Ovary (tissue), 9 donors: ENCODE measurements around the gene C20orf202. TPM values are rescaled to one million over a fixed set of nuclear protein-coding genes. Genes with fewer than 3 reads are reported as not detected.

ENCODE experiments used
- DNase-seq, 5 donors: peaks; one replicate each; pipeline ENCODE4 v3.0.0-alpha.2; 2019 to 2020
- H3K27ac ChIP-seq, 2 donors: fragments of 200-600 bp; one replicate each; pipeline versions ENCODE4 v1.5.1 to v1.8.0; 2019 to 2022
- H3K27me3 ChIP-seq: fragments of 200-600 bp; one replicate; pipeline ENCODE4 v1.8.0; 2022
- H3K36me3 ChIP-seq: fragments of 200-600 bp; sonication (generic); one replicate; pipeline ENCODE4 v1.5.1; 2019
- H3K4me1 ChIP-seq: one replicate; pipeline ENCODE4 v1.8.1; 2013; ENCODE audit warnings: mild to moderate bottlenecking, moderate library complexity; ENCODE audit not compliant: insufficient read depth
- H3K4me3 ChIP-seq: fragments of 200-600 bp; sonication (generic); one replicate; pipeline ENCODE4 v1.5.1; 2017
- H3K9me3 ChIP-seq, 2 donors: fragments of 200-600 bp in 1 of 2; sonication (generic) in 1 of 2; one replicate each; pipeline versions ENCODE4 v1.5.1 to v1.8.1; 2013 to 2019; ENCODE audit warnings: mild to moderate bottlenecking in 1 of 2, moderate library complexity in 1 of 2
- EP300 ChIP-seq: sonication (generic); formaldehyde crosslinking; IDR thresholded peaks from one replicate; pipeline ENCODE4 v1.6.1; 2017; ENCODE audit warnings: antibody characterized with exemption
- POLR2A ChIP-seq: fragments of 450-650 bp; IDR thresholded peaks from one replicate; pipeline ENCODE4 v1.6.1; 2017; ENCODE audit warnings: antibody characterized with exemption, mild to moderate bottlenecking, moderate library complexity
- WGBS, 3 donors: extraction: QIAGEN DNeasy Blood & Tissue Kit in 1 of 3; methylation state at CpG; one replicate each; pipeline versions ENCODE4 v1.1.5 to v1.1.7; 2013 to 2017; 5-methylcytosine and 5-hydroxymethylcytosine counted together
- intact Hi-C, 4 donors: fragments of 100-400 bp; cut with DNase I; formaldehyde crosslinking; loops; one replicate each; pipeline versions ENCODE4 v1.11.0 to v1.15.1; 2022 to 2023
- polyA plus RNA-seq, 2 donors: library from polyadenylated mRNA; stranded (reverse); fragments of 200-250 nt in 1 of 2; fragments of 350-450 nt in 1 of 2; fragmentation: Illumina TruSeq in 1 of 2; extraction: RNeasy Lipid Tissue Mini Kit (QIAGEN cat#74804) in 1 of 2; gene quantifications; one replicate each; pipeline ENCODE4 v1.2.3, GENCODE V29; 2013 to 2014
- total RNA-seq, 7 donors: library from RNA; depleted of rRNA in 2 of 7; stranded (reverse); fragments of >200 nt in 2 of 7; fragmentation: NEBNext Ultra II Directional in 3 of 7; extraction: Animal tissue kit (Norgen Biotek cat#: 25700) in 3 of 7; gene quantifications; one replicate each; pipeline versions ENCODE4 v1.1.0 to v1.2.4, GENCODE V29; 2016 to 2023
- TF ChIP-seq, protein P1 (sequence below), 3 donors: fragments of 450-650 bp in 2 of 3; fragments of 200-600 bp in 1 of 3; IDR thresholded peaks; one replicate each; pipeline versions ENCODE4 v1.5.1 to v1.8.0; 2016 to 2022; ENCODE audit warnings: antibody characterized with exemption in 3 of 3, mild to moderate bottlenecking in 1 of 3
- donor health status: DM: no; HTN: no; CAD: no; lungs with moderate emphysema.
- donor health status: DM: no; HTN: no; CAD: no.
- donor health status: Bipolar disorder and iron deficiency.
- donor health status: DM: yes; HTN: yes; CAD: no.
- donor health status: DM: no; HTN: no; CAD: no.
- donor health status: DM: yes; HTN: yes; CAD: no.

The C20orf202 gene
- total and polyA plus RNA-seq, 9 donors, result 0.18 to 0.58 (median 0.29) TPM; not detected in 1

DNA sequence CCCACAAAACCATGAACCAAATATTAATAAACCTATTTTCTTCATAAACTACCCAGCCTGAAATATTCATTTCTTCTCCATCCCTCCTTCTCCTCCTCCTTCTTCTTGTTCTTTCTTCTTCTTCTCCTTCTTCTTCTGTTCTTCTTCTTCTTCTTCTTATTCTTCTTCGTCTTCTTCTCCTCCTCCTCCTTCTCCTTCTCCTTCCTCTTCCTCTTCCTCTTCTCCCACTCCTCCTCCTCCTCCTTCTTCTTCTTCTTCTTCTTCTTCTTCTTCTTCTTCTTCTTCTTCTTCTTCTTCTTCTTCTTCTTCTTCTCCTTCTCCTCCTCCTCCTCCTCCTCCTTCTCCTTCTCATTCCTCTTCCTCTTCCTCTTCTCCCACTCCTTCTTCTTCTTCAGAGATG lies 13.4 kb upstream of the C20orf202 start:
- no peak for DNase-seq
- Histone ChIP-seq H3K4me1 (no peaks in the 10 kb centered on the region), H3K9me3 (no peaks in the 10 kb centered on the region), H3K4me3 (no peak overlapping the region), H3K27me3 (no peaks in the 10 kb centered on the region), H3K36me3 (no peaks in the 10 kb centered on the region), H3K27ac (no peak overlapping the region)
- WGBS, 3 donors, result 68 to 73% (median 69%) methylated on average over 1 of the region's 1 CpG
- intact Hi-C loops, result no loop called here
- TF ChIP-seq POLR2A (no peak), EP300 (no peak)
- TF ChIP-seq, protein P1, sequence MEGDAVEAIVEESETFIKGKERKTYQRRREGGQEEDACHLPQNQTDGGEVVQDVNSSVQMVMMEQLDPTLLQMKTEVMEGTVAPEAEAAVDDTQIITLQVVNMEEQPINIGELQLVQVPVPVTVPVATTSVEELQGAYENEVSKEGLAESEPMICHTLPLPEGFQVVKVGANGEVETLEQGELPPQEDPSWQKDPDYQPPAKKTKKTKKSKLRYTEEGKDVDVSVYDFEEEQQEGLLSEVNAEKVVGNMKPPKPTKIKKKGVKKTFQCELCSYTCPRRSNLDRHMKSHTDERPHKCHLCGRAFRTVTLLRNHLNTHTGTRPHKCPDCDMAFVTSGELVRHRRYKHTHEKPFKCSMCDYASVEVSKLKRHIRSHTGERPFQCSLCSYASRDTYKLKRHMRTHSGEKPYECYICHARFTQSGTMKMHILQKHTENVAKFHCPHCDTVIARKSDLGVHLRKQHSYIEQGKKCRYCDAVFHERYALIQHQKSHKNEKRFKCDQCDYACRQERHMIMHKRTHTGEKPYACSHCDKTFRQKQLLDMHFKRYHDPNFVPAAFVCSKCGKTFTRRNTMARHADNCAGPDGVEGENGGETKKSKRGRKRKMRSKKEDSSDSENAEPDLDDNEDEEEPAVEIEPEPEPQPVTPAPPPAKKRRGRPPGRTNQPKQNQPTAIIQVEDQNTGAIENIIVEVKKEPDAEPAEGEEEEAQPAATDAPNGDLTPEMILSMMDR (IDR thresholded peaks at IDR 0.05), result no peak

GRCh38 chr20:1190847-1191246 lies 12.4 kb upstream of the C20orf202 start:
- TF ChIP-seq EP300 (no peak), POLR2A (no peak)
- TF ChIP-seq, protein P1 (IDR thresholded peaks at IDR 0.05), result no peak
- 72 to 79% (median 75%) methylated on average over 3 of the region's 3 CpGs for WGBS, 3 donors
- Histone ChIP-seq H3K27me3 (no peaks in the 10 kb centered on the region), H3K4me3 (no peak overlapping the region), H3K4me1 (no peaks in the 10 kb centered on the region), H3K9me3 (no peaks in the 10 kb centered on the region), H3K36me3 (no peaks in the 10 kb centered on the region), H3K27ac (no peak overlapping the region)
- intact Hi-C loops, result no loop called here
- DNase-seq, result no peak

GRCh38 chr20:1191299-1191698 lies 12.0 kb upstream of the C20orf202 start:
- no peak for DNase-seq
- no peaks in the 10 kb centered on the region for H3K4me1 ChIP-seq
- H3K27ac ChIP-seq, result no peak overlapping the region
- WGBS, 3 donors, result 64 to 74% (median 68%) methylated on average over 3 of the region's 3 CpGs
- TF ChIP-seq EP300 (no peak), POLR2A (no peak)
- TF ChIP-seq, protein P1 (IDR thresholded peaks at IDR 0.05), result no peak
- H3K36me3 ChIP-seq, result no peaks in the 10 kb centered on the region
- no peak overlapping the region for H3K4me3 ChIP-seq
- no peaks in the 10 kb centered on the region for H3K27me3 ChIP-seq
- H3K9me3 ChIP-seq, result no peaks in the 10 kb centered on the region
- intact Hi-C loops, result no loop called here

GRCh38 chr20:1195226-1195625 lies 8.0 kb upstream of the C20orf202 start:
- H3K4me3 ChIP-seq, result no peak overlapping the region
- 82 to 90% (median 89%) methylated on average over 1 of the region's 1 CpG for WGBS, 3 donors
- no peak overlapping the region for H3K27ac ChIP-seq
- H3K9me3 ChIP-seq, result no peaks in the 10 kb centered on the region
- H3K27me3 ChIP-seq, result no peaks in the 10 kb centered on the region
- DNase-seq, result no peak
- TF ChIP-seq, protein P1 (IDR thresholded peaks at IDR 0.05), result no peak
- TF ChIP-seq EP300 (no peak), POLR2A (no peak)
- intact Hi-C loops, result no loop called here
- H3K4me1 ChIP-seq, result no peaks in the 10 kb centered on the region
- no peaks in the 10 kb centered on the region for H3K36me3 ChIP-seq
